B cell (primary cell): ENCODE results near the gene PNPLA1.

Experiments
- CTCF ChIP-seq: fragments of 200-600 bp; IDR thresholded peaks from one replicate; pipeline ENCODE4 v1.8.0; 2022; ENCODE audit warnings: antibody characterized with exemption, mild to moderate bottlenecking
- EZH2 ChIP-seq: IDR thresholded peaks from 2 replicates; pipeline ENCODE4 v1.6.1; 2012; ENCODE audit warnings: borderline replicate concordance, low read depth, mild to moderate bottlenecking, moderate library complexity, low read length; ENCODE audit not compliant: insufficient read depth, poor library complexity, severe bottlenecking

GRCh38 chr6:36306375-36306774, 36.5 kb downstream of the PNPLA1 start:
- TF ChIP-seq CTCF (no peak), EZH2 (no peak)
